GM19043 (cell line): ENCODE measurements around the gene SHOX.
"Not testable (repeated sequence)": the region's sequence is repeated elsewhere in the genome, so short reads cannot be mapped to it uniquely, and the experiment has no call there.

ENCODE experiments used
- ATAC-seq: cut with Tn5 transposase; IDR thresholded peaks from one replicate; pipeline ENCODE4 v1.9.1; 2021; ENCODE audit warnings: low read depth; ENCODE audit not compliant: unreplicated experiment

Gene SHOX

DNA sequence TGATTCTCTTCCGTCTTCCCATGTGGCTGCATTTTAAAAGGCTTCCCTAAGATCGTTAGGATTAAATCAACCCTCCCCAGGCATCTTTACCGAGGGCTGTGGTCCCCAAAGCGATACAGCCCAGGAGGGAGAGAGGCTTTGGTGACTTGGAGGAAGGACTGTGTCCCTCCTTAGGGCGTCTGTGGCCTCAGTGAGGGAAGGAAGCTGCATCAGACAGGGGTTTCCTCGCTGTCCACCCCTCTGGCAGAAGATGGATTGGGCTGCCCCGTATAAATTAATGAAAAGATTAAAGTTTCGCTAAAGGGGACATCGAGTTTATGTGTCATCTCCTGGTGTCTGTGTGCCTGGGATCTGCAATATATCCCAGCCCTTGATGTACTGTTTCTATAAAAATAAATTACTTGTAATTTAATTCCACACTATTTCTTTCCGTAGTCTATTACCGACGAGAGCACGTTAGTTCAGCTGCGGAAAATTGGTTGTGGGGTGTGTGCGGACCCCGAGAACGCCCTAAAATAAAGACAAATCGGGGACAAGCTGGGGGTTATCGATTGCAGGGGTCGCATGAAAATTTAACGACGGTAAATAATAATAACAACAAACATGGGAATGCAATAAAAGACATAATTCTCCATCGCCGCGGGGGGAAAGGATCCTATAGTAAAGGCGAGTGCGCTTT is 6.5 kb downstream of the SHOX start:
- no peak for ATAC-seq

DNA sequence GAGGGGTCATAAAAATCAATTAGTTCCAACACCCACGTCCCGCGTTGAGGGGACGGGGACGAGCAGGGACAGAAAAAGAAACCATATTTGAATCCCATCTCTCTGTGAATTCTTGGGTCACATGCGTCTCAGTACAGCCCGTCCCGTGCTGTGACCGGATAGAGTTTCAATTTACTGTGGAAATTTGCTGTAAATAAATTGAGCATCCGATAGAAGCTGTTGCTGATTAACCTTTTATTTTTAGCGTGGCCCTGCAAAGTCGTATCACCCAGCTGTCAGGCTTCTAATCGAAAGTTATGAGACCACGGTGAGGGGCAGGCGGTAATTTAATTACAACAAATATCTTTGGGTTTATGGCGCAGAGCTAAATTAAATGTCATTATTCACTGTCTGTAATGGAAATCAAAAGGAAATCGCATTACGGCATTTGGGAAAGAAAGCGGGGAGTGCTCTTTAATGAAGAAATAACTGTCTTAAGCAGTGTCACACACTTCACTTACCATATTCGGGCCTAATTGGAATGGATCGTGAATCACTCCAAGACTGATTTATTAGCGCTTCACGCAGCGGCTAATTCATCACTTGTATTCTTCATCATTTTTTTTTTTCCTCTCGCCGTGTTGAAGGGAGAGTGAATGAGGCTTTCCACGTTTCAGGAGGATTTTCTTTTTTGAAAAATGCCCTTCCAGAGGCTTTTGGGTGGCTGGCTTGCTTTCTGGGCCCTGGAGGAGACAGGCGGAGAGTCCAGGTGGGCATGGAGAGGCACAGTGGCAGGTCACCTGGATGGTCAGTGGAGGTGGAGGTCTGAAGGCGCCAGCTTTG is 7.3 kb downstream of the SHOX start:
- ATAC-seq: no peak

DNA sequence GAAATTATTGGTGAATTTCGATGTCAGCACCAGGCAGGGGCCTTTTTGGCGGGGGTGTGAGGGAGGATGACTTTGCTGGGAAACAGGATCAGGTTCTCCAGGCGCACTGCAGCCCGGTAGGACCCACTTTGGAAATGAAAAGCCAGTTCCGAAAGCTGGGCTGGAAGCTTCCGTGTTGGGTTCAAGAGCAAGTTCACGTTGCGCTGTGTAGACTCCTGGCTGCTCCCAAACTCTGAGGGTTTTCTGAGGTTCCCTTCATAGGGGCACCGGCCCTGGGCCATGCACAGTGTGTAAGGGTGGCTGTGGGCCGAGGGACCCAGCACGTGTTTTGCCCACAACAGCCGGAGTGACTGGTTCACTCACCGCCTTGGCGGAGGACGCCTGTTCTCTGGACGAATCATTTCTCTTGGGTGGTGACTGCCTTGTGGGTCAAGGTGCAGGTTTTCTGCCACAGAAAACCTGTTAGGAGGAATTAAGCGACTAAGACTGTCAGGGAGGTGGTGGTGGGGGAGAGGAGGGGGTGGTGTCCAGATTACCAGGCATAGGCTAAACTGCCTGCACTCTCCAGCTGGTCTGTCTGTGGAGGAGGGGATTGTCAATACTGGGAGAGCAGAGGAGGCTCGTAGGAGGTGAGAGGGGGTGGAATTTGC is 8.0 kb downstream of the SHOX start:
- no peak for ATAC-seq

DNA sequence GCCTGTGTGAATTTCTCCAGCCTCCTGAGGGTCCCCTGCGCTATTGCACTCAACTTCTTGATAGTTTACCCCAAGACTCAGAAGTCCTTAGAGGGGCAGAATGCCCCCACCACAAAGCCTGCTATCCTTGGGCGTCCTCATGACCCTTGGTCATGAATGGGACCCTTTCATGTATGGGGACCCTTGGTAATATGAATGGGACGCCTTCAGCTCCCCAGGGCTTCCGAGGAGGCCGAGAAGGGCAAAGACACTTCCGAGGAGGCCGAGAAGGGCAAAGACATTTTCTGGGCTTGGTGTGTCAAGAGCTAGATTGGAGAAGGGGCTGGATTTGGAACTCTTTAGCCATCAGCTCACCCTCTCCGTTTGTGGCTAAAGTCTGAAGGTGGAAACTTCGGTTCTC is 8.6 kb downstream of the SHOX start:
- ATAC-seq: no peak

DNA sequence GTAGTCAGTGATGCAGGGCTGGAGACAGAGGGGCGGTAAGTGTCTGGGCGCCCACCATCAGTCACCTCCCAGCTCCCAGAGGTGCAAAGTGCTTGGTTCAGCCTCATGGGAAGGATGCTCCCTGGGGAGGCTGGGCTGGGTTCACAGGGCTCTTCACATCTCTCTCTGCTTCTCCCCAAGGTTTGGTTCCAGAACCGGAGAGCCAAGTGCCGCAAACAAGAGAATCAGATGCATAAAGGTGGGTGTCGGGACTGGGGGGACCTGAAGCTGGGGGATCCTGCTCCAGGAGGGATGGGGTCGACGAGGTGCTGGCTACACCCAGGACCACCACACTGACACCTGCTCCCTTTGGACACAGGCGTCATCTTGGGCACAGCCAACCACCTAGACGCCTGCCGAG is 10.1 kb downstream of the SHOX start:
- ATAC-seq: no peak

DNA sequence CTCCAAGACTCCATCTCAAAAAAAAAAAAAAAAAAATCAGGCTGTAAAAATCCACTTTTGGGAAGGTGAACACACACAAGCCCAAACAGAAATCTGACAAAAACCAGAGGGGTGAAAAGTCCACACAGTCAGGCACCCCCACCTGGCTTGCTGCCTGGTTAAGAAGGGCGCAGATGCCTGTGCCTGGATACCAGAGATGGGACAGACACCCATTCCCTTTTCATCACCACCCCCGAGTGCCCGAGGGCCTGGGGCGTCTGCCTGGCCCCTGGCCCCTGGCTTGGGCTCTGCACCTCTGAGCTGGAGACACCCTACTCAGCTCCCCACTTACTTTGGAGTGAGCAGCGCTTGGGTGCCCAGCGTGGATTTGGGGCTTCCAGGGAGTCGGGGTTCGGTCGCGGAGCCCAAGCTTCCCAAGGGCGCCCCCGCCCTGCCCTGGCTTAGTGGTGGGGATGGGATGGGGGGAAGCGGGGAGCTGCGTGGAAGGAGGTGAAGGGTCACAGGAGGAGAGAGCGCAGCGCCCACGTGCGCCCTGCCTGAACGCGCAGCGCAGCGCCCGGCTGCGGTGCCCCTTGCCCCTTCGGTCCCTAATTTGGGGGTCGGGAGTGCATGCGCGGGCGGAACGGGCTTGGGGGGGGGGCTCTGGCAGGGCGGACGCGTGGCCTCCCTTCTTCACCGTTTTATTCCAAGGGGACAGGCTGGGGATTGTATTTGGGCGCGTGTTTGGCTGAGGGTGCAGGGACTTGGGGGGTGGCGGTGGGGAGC is 11.3 kb downstream of the SHOX start:
- no peak for ATAC-seq

DNA sequence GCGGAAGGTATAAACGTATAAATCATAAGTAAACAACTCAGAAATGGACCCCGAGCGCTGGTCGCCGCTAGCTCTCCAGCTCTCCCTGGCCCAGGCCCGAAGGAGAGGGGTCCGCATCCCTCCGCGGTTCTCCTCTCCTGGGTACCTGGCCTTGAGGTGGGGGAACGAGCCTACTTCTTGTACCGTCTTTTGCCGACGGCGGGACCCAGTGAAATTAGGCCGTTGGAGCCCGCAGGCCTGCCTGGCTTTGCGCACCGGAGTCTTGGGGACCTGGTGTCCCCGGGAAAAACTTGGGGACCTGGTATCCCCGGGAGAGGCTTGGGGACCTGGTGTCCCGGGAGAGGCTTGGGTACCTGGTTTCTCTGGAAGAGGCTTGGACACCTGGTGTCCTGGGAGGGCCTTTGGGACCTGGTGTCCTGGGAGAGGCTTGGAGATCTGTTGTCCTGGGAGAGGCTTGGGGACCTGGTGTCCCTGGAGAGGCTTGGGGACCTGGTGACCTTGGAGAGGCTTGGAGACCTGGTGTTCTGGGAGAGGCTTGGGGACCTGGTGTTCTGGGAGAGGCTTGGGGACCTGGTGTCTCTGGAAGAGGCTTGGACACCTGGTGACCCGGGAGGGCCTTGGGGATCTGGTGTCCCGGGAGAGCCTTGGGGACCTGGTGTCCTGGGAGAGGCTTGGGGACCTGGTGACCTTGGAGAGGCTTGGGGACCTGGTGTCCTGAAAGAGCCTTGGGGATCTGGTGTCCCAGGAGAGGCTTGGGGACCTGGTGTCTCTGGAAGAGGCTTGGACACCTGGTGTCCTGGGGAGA is 12.0 kb downstream of the SHOX start:
- no peak for ATAC-seq

DNA sequence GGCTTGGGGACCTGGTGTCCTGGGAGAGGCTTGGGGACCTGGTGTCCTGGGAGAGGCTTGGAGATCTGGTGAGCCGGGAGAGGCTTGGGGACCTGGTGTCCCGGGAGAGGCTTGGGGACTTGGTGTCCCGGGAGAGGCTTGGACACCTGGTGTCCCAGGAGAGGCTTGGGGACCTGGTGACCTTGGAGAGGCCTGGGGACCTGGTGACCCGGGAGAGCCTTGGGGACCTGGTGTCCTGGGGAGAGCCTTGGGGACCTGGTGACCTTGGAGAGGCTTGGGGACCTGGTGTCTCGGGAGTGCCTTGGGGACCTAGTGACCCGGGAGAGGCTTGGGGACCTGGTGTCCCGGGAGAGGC is 12.6 kb downstream of the SHOX start:
- ATAC-seq: no peak

DNA sequence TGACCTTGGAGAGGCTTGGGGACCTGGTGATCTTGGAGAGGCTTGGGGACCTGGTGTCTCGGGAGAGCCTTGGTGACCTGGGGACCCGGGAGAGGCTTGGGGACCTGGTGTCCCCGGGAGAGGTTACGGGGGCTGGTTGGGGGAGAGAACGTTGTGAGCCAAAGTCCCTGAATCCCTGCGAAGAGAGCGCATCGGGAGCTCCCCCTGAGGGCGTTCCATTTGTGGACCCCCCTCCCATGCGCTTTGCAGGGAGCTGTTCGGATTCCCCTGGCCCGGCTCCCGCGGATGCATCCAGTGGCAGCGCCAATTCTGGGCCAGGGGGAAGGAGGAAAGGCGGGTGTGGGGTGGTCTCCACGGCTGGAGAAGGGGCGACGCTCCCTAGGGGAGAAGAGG is 13.3 kb downstream of the SHOX start:
- no peak for ATAC-seq

DNA sequence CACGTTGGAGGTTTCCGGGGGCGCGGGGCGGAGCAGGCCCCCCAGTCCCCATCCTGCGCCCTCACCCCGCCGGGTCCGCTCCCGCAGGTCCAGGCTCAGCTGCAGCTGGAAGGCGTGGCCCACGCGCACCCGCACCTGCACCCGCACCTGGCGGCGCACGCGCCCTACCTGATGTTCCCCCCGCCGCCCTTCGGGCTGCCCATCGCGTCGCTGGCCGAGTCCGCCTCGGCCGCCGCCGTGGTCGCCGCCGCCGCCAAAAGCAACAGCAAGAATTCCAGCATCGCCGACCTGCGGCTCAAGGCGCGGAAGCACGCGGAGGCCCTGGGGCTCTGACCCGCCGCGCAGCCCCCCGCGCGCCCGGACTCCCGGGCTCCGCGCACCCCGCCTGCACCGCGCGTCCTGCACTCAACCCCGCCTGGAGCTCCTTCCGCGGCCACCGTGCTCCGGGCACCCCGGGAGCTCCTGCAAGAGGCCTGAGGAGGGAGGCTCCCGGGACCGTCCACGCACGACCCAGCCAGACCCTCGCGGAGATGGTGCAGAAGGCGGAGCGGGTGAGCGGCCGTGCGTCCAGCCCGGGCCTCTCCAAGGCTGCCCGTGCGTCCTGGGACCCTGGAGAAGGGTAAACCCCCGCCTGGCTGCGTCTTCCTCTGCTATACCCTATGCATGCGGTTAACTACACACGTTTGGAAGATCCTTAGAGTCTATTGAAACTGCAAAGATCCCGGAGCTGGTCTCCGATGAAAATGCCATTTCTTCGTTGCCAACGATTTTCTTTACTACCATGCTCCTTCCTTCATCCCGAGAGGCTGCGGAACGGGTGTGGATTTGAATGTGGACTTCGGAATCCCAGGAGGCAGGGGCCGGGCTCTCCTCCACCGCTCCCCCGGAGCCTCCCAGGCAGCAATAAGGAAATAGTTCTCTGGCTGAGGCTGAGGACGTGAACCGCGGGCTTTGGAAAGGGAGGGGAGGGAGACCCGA is 14.0 kb downstream of the SHOX start:
- ATAC-seq: no peak

DNA sequence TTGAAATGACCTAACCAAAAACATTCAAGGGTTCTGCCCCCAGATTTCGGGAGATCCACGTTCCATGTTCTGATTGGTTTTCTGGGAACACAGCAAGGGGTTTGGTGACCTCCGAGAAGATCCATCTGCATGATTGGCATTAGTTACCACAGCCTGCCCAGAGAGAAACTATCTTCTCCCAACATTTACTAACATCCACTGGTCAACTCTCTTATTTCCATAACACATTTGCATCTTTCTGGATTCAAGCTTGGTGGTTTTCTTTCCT is 15.6 kb downstream of the SHOX start:
- ATAC-seq: no peak

DNA sequence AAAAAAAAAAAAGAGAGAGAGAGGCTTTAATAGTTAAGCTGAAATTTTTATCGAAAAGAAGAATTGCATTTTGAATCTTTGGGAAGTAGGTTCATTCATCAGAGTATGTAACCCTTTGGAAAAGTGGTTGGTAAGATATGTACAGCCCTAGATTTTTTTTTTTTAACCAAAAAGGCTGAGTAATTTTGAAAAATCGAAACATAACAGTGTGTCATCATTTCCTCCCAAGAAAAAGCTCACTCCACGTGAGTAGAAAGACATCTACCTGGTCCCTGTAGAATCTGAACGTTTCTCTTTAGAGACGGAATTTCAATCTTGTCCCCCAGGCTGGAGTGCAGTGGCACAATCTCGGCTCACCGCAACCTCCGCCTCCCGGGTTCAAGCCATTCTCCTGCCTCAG is 16.2 kb downstream of the SHOX start:
- ATAC-seq: no peak

DNA sequence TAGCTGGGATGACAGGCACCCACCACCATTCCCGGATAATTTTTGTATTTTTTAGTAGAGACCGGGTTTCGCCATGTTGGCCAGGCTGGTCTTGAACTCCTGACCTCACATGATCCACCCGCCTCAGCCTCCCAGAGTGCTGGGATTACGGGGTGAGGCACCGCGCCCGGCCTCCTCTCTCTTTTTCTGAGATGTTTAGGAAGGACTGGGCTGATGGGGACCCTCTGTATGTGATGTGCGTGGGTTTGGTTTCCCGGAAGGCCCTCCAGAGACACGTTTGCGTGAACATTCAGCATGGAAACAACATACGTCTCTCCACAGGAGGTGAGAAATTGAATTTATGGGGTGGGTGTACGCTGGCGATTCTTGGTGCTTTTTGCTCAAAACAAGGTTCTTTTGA is 18.6 kb downstream of the SHOX start:
- ATAC-seq: no peak

DNA sequence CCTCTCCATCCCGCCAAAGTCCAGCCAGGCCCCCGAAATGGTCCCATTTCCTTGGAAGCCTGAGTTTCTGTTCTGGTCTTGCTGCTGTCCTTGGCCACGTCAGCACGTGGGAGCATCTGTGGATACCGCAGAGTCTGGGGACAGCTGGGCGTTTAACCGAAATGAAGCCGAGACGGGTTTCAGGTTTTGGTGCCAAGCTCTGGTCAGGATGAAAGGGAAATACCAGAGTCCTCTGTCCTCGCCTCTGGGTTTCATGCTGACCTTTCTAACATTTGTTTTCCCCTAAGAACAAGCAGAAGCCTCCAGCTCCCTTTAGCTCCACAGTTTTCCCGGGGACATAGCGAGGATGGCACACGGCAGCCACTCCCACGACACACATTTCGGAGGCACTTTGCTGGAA is 19.7 kb downstream of the SHOX start:
- ATAC-seq: no peak

DNA sequence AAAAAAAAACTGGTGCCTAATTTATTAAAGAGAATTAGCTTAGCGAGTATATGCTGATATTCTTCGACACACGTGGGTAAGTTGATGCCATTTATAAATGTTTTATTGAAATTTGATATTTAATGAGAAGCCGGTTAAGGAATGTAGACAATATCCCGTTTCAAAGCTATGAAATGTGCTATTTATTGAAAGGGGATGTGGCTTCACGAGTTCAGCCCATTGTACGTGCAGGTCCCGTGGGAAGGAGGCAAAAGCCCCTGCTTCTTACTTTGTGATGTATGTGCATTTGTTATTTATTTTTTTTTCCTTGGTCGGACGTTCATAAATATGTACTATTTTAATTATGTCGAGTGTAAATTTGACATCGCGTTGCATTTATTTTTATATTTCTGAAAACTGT is 20.2 kb downstream of the SHOX start:
- ATAC-seq: no peak

DNA sequence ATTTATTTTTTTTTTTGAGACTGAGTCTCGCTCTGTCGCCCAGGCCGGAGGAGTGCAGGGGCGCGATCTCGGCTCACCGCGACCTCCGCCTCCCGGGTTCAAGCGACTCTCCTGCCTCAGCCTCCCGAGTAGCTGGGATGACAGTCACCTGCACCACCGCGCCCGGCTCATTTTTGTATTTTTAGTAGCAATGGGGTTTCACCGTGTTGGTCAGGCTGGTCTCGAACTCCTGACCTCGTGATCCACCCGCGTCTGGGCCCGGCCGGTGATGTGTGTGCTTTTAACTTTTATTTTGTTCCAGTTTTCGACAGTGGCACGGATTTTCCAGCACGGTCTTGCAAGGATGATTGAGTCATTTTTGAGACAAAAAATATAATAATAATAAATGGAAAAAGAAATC is 21.3 kb downstream of the SHOX start:
- ATAC-seq: not testable (repeated sequence)

DNA sequence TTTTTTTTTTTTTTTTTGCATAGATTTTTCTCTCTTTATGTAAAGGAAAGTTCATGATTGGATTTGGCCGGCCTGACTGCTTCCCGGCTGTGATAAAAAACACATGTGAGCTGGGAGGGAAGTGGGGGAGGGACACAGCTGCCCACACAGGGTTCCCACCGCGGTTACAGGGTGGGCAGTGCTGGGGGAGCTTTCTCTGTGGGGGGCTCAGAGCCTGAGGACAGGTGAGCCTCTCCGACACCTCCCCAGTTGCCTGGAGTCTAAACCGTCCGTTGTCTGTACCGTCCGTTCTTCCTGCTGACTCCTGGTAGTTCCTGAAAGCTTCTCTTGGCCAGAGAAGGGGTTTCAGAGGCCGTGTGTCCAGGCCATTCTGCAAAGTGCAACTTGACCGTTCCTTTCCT is 21.8 kb downstream of the SHOX start:
- ATAC-seq: no peak

DNA sequence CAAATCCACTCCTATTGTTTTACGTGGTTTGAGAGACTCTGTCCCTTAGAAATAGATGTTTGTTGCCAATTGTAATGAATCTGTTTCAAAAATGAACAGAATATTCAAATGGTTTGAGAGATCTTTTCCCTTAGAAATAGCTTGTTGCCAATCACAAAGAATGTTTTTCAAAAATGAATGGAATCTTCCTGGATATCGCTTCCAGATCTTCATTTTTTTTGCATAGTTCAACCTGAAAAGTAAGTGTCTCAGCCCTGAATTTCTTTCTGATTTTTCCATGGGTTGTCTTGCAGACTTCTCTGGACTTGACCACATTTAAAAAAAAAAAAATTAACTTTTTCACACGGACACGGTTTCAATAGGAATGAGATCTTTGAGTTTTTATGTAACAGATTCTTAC is 22.7 kb downstream of the SHOX start:
- ATAC-seq: no peak

DNA sequence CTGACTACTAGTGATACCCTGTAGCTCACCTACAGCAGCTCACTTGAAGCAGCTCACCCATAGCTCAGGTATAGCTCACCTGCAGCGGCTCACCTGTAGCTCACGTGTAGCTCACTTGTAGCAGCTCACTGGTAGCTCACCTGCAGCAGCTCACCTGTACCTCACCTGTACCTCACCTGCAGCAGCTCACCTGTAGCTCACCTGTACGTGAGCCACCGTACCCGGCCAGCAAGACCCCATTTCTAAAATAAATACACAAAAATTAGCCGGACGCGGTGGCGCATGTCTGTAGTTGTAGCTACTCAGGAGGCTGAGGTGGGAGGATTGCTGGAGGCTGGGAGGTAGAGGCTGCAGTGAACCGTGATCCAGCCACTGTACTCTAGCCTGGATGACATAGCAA is 30.6 kb downstream of the SHOX start:
- no peak for ATAC-seq

DNA sequence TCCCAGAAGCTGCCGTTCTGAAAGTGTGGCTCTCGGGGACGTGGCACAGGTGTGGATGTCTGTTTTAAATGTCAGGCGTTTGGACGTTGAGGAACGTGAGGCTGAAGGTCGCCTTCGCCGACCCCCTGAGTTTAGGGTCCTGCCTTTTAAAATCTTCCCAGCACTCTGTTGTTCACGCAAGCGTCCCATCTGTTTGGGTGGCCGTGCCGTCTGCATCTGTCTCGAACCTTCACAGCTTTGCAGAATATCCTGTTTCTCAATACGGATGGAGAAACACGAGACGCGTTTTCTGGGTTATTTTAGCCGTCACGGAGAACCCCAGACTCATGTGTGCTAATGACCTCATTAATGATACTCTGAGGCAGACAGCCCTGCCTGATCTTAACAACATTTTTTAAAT is 31.5 kb downstream of the SHOX start:
- ATAC-seq: no peak
